HEK293T (cell line): ENCODE measurements around the gene HJURP.

Experiments used
- CTCF ChIA-PET: fragments of 350-600 bp; formaldehyde crosslinking; extraction: SDS; loops from one replicate; lab custom pipeline; 2021; ENCODE audit warnings: antibody characterized with exemption, inconsistent platforms; lab: Yijun Ruan, JAX
- POLR2A ChIA-PET: fragments of 350-600 bp; formaldehyde crosslinking; extraction: SDS; loops from one replicate; lab custom pipeline; 2020; ENCODE audit warnings: antibody characterized with exemption, inconsistent platforms; lab: Yijun Ruan, JAX
- DNase-seq: peaks from one replicate; pipeline ENCODE4 v3.0.0; 2012; ENCODE audit warnings: mixed read lengths; ENCODE audit errors: extremely low spot score
- ARNT ChIP-seq: fragments of 450-650 bp; IDR thresholded peaks from 2 replicates; pipeline ENCODE4 v1.6.1; 2017; ENCODE audit warnings: mild to moderate bottlenecking
- BHLHE40 ChIP-seq: fragments of 450-650 bp; IDR thresholded peaks from 2 replicates; pipeline ENCODE4 v1.6.1; 2016; ENCODE audit warnings: mild to moderate bottlenecking, moderate library complexity, borderline replicate concordance
- CTBP1 ChIP-seq: fragments of 450-650 bp; IDR thresholded peaks from 2 replicates; pipeline ENCODE4 v1.6.1; 2016; ENCODE audit warnings: borderline replicate concordance
- ELF4 ChIP-seq: fragments of 450-650 bp; IDR thresholded peaks from 2 replicates; pipeline ENCODE4 v1.6.1; 2017; ENCODE audit warnings: antibody characterized with exemption
- FOXA1 ChIP-seq: fragments of 450-650 bp; IDR thresholded peaks from 2 replicates; pipeline ENCODE4 v1.6.1; 2016; ENCODE audit warnings: mild to moderate bottlenecking
- FOXK2 ChIP-seq: fragments of 450-650 bp; IDR thresholded peaks from 2 replicates; pipeline ENCODE4 v1.6.1; 2016; ENCODE audit warnings: mild to moderate bottlenecking
- FOXM1 ChIP-seq: fragments of 450-650 bp; IDR thresholded peaks from 2 replicates; pipeline ENCODE4 v1.6.1; 2017; ENCODE audit warnings: mild to moderate bottlenecking, borderline replicate concordance
- HDGF ChIP-seq: fragments of 450-650 bp; IDR thresholded peaks from 2 replicates; pipeline ENCODE4 v1.6.1; 2017; ENCODE audit warnings: antibody characterized with exemption, borderline replicate concordance
- L3MBTL2 ChIP-seq: fragments of 450-650 bp; conservative IDR thresholded peaks from 2 replicates; pipeline ENCODE4 v1.6.1; 2016; ENCODE audit warnings: mild to moderate bottlenecking
- LEF1 ChIP-seq: fragments of 450-650 bp; IDR thresholded peaks from 2 replicates; pipeline ENCODE4 v1.6.1; 2017; ENCODE audit warnings: mild to moderate bottlenecking, borderline replicate concordance
- NFRKB ChIP-seq: fragments of 450-650 bp; IDR thresholded peaks from 2 replicates; pipeline ENCODE4 v1.6.1; 2016; ENCODE audit warnings: mild to moderate bottlenecking, moderate library complexity
- PKNOX1 ChIP-seq: fragments of 450-650 bp; IDR thresholded peaks from 2 replicates; pipeline ENCODE4 v1.6.1; 2016
- SP1 ChIP-seq: fragments of 450-650 bp; IDR thresholded peaks from 2 replicates; pipeline ENCODE4 v1.6.1; 2017
- SUZ12 ChIP-seq: fragments of 450-650 bp; IDR thresholded peaks from 2 replicates; pipeline ENCODE4 v1.6.1; 2016; ENCODE audit warnings: mild to moderate bottlenecking
- TARDBP ChIP-seq: fragments of 450-650 bp; IDR thresholded peaks from 2 replicates; pipeline ENCODE4 v1.6.1; 2016
- ZNF384 ChIP-seq: fragments of 450-650 bp; IDR thresholded peaks from 2 replicates; pipeline ENCODE4 v1.6.1; 2016

The HJURP gene

GRCh38 chr2:233832414-233832813, 21.9 kb downstream of the HJURP start:
- CTCF ChIA-PET: interaction anchor here (2.1 kb wide), 1 partner anchor 8 kb away, joined by 5 read pairs; no protein-coding TSS in a partner anchor
- POLR2A ChIA-PET: interaction anchor here (1.2 to 2.7 kb wide), 2 partner anchors 22 to 25 kb away, joined by 3 to 7 read pairs; partner anchors contain the start of gene HJURP
- no peak for TF ChIP-seq ELF4
- TF ChIP-seq ZNF384: no peak
- TF ChIP-seq FOXM1: no peak
- TF ChIP-seq HDGF: no peak
- no peak for TF ChIP-seq FOXK2
- TF ChIP-seq PKNOX1: no peak
- no peak for TF ChIP-seq TARDBP
- no peak for TF ChIP-seq FOXA1
- no peak for TF ChIP-seq SUZ12
- TF ChIP-seq L3MBTL2: no peak
- TF ChIP-seq NFRKB: no peak
- no peak for TF ChIP-seq LEF1
- no peak for TF ChIP-seq SP1
- TF ChIP-seq BHLHE40: no peak
- TF ChIP-seq ARNT: no peak
- TF ChIP-seq CTBP1: no peak

GRCh38 chr2:233831861-233832260, 22.5 kb downstream of the HJURP start:
- DNase-seq: no peak
- TF ChIP-seq LEF1 (no peak), CTBP1 (no peak), ELF4 (no peak), ARNT (no peak), SUZ12 (no peak), PKNOX1 (no peak), FOXA1 (no peak), FOXK2 (no peak), SP1 (no peak), TARDBP (no peak), ZNF384 (no peak), BHLHE40 (no peak), HDGF (no peak), FOXM1 (no peak), L3MBTL2 (no peak), NFRKB (no peak)
- ChIA-PET POLR2A (interaction anchor here (1.2 kb wide), 1 partner anchor 24 kb away, joined by 3 read pairs; no protein-coding TSS in a partner anchor), CTCF (interaction anchor here (2.1 kb wide), 1 partner anchor 8 kb away, joined by 5 read pairs; no protein-coding TSS in a partner anchor)

More at GRCh38 chr2:233832414-233832813, 21.9 kb downstream of the HJURP start:
- no peak for DNase-seq

- CTCF ChIA-PET: no interaction called here
- no peak for DNase-seq
- POLR2A ChIA-PET: interaction anchor here (1.2 kb wide), 1 partner anchor 23 kb away, joined by 3 read pairs; no protein-coding TSS in a partner anchor
- TF ChIP-seq ARNT: no peak
- TF ChIP-seq BHLHE40: no peak
- no peak for TF ChIP-seq HDGF
- no peak for TF ChIP-seq FOXA1
- TF ChIP-seq ZNF384: no peak
- TF ChIP-seq NFRKB: no peak
- TF ChIP-seq FOXM1: no peak
- TF ChIP-seq SP1: no peak
- TF ChIP-seq SUZ12: no peak
- no peak for TF ChIP-seq ELF4
- no peak for TF ChIP-seq CTBP1
- no peak for TF ChIP-seq PKNOX1
Observed at GRCh38 chr2:233831011-233831721, 23.2 kb downstream of the HJURP start.

- CTCF ChIA-PET: no interaction called here
- POLR2A ChIA-PET: no interaction called here
- TF ChIP-seq LEF1 (no peak), HDGF (no peak), FOXA1 (no peak)
- DNase-seq: no peak
Observed at GRCh38 chr2:233830111-233830802, 24.1 kb downstream of the HJURP start.

- POLR2A ChIA-PET: no interaction called here
- TF ChIP-seq L3MBTL2 (no peak), HDGF (no peak)
- no peak for DNase-seq
- CTCF ChIA-PET: no interaction called here
Observed at GRCh38 chr2:233829193-233830110, 24.9 kb downstream of the HJURP start.
